ENCODE measurements around the gene ANAPC5. TPM values are rescaled to one million over a fixed set of nuclear protein-coding genes. Genes with fewer than 3 reads are reported as not detected.

Gene ANAPC5
- total RNA-seq, result 100 to 1,000 TPM in 1 of 4 donors, 10 to 100 TPM in 3; 54.4 to 116 (median 88.8) TPM

GRCh38 chr12:121351820-121352681, at the start of gene ANAPC5:
Gene ANAPC5, minus strand, starts transcription at chr12:121352411. Its CDS starts 71 bp downstream, at chr12:121352340.
- DNase-seq, result peak; percentile 92
- Histone ChIP-seq H3K36me3 (peaks cover 0 to 18% (median 0%) of the 10 kb centered on the region in 3 donors), H3K4me1 (peaks cover 5 to 36% (median 10%) of the 10 kb centered on the region in 3 donors), H3K9me3 (no peaks in the 10 kb centered on the region), H3K27me3 (no peaks in the 10 kb centered on the region), H3K27ac (peak within 1 kb of the TSS; percentile 80 to 92 (median 84)), H3K4me3 (peak within 1 kb of the TSS; percentile 79 to 97 (median 92))
- 0 to 1% methylated on average over 17 to 41 of the region's 49 CpGs for WGBS, 2 donors
- intact Hi-C loops (cut with DNase I), result no loop called here
- TF ChIP-seq POLR2A (IDR thresholded peaks at IDR 0.05), result peak in 3 of 4 donors; percentile 45 to 78 (median 74)
- TF ChIP-seq, protein P1, sequence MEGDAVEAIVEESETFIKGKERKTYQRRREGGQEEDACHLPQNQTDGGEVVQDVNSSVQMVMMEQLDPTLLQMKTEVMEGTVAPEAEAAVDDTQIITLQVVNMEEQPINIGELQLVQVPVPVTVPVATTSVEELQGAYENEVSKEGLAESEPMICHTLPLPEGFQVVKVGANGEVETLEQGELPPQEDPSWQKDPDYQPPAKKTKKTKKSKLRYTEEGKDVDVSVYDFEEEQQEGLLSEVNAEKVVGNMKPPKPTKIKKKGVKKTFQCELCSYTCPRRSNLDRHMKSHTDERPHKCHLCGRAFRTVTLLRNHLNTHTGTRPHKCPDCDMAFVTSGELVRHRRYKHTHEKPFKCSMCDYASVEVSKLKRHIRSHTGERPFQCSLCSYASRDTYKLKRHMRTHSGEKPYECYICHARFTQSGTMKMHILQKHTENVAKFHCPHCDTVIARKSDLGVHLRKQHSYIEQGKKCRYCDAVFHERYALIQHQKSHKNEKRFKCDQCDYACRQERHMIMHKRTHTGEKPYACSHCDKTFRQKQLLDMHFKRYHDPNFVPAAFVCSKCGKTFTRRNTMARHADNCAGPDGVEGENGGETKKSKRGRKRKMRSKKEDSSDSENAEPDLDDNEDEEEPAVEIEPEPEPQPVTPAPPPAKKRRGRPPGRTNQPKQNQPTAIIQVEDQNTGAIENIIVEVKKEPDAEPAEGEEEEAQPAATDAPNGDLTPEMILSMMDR (IDR thresholded peaks at IDR 0.05), result peak in 3 of 6 experiments; percentile 13 to 22 (median 15)

DNA sequence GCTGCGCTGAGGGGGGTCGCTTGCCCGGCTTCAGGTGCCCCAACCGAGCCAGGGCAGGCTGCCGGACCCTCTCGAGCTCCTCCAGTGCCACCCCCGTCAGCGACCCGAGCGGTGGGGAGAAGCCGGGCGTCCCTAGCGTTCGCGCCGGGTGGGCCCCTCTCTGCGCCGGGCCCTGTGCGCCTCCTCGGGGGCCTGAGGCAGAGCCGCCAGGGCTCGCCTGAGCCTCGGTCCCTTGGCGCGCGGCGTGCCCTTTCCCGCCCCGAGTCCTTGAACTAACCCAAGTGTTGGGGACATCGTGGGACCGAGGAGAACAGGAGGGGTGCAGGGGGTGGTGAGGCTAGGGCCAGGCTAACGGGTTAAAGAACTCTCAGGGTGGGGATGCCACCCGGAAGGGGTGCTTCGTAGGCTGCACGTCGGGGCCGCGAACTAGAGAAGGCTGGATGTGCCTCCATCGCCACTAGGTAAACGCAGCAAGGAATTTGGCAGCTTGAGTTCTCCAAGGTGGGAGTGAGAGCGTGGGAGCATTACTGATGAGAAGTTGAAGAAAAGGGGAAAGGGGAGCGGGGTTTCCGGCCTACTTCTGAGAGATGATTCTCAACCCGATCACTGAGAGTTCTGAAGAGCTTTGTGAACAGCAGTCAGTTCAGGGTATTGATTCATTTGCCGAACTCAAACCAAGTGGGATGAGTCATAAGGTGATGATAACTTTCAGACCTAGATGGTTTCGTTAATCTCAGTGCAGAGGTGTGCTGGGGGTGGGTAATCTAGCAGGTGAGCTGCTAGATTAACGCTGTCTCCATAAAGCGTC, 48.3 kb upstream of the ANAPC5 start:
- DNase-seq, result no peak
- WGBS, 2 donors, result 2% methylated on average over 17 to 33 of the region's 48 CpGs
- peaks cover 4 to 35% (median 22%) of the 10 kb centered on the region in 3 donors for H3K4me1 ChIP-seq
- no peaks in the 10 kb centered on the region for H3K27me3 ChIP-seq
- H3K27ac ChIP-seq, result peak overlapping the region; percentile 89 to 99 (median 95)
- peaks cover 0 to 26% (median 0%) of the 10 kb centered on the region in 3 donors for H3K36me3 ChIP-seq
- no peak for TF ChIP-seq POLR2A (IDR thresholded peaks at IDR 0.05)
- TF ChIP-seq, protein P1 (IDR thresholded peaks at IDR 0.05), result no peak
- peak overlapping the region; percentile 73 to 98 (median 87) for H3K4me3 ChIP-seq
- no peaks in the 10 kb centered on the region for H3K9me3 ChIP-seq
- intact Hi-C loops (cut with DNase I), result no loop called here

GRCh38 chr12:121399391-121400331, 47.5 kb upstream of the ANAPC5 start, which contains the start of gene RNF34:
Gene RNF34, plus strand, starts transcription at chr12:121400118. Its CDS starts 95 bp downstream, at chr12:121400213.
- TF ChIP-seq POLR2A (IDR thresholded peaks at IDR 0.05), result peak in 3 of 4 donors; percentile 95 to 96 (median 95)
- TF ChIP-seq, protein P1 (IDR thresholded peaks at IDR 0.05), result peak in 2 of 6 experiments; percentile 23 to 29
- Histone ChIP-seq H3K36me3 (peaks cover 0 to 19% (median 0%) of the 10 kb centered on the region in 3 donors), H3K27me3 (no peaks in the 10 kb centered on the region), H3K4me1 (peaks cover 4 to 35% (median 22%) of the 10 kb centered on the region in 3 donors), H3K27ac (peak within 1 kb of the TSS; percentile 89 to 99 (median 95)), H3K4me3 (peak within 1 kb of the TSS; percentile 73 to 98 (median 87)), H3K9me3 (no peaks in the 10 kb centered on the region)
- 0 to 1% methylated on average over 19 to 20 of the region's 77 CpGs for WGBS, 2 donors
- intact Hi-C loops (cut with DNase I), result no loop called here
- DNase-seq, result peak; percentile 92

DNA sequence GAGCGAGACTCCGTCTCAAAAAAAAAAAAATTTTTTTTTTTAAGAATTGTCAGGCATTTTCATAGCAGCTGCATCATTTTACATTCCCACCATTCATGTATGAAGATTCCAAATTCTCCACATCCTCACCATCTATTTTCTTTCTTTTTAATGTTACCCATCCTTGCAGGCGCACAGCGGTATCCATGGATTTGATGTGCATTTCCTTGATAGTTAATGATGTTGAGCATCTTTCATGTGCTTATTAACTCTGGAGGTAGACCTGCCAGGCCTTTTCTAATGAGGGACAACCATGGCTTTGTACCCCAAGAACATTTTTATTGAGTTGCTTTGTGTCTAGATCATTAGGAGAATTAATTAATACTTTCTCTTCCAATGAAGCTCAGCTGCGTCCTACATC, 46.1 kb upstream of the ANAPC5 start:
- Histone ChIP-seq H3K4me1 (peaks cover 4 to 35% (median 22%) of the 10 kb centered on the region in 3 donors), H3K27ac (no peak overlapping the region), H3K9me3 (no peaks in the 10 kb centered on the region), H3K4me3 (no peak overlapping the region), H3K36me3 (peaks cover 0 to 5% (median 0%) of the 10 kb centered on the region in 3 donors), H3K27me3 (no peaks in the 10 kb centered on the region)
- intact Hi-C loops (cut with DNase I), result no loop called here
- no peak for TF ChIP-seq POLR2A (IDR thresholded peaks at IDR 0.05)
- TF ChIP-seq, protein P1 (IDR thresholded peaks at IDR 0.05), result no peak
- no peak for DNase-seq
- WGBS, 2 donors, result 93 to 96% methylated on average over 5 of the region's 5 CpGs

All from esophagus squamous epithelium (tissue), 5 donors.